GM12801 (cell line): Measurements from ENCODE around the gene WDTC1.

ENCODE experiments used
- TF ChIP-seq, protein P1 (sequence below): IDR thresholded peaks from one replicate; pipeline ENCODE4 v1.5.1; 2011; ENCODE audit warnings: control low read depth; ENCODE audit not compliant: insufficient read length; ENCODE audit errors: extremely low read depth

WDTC1 gene

DNA sequence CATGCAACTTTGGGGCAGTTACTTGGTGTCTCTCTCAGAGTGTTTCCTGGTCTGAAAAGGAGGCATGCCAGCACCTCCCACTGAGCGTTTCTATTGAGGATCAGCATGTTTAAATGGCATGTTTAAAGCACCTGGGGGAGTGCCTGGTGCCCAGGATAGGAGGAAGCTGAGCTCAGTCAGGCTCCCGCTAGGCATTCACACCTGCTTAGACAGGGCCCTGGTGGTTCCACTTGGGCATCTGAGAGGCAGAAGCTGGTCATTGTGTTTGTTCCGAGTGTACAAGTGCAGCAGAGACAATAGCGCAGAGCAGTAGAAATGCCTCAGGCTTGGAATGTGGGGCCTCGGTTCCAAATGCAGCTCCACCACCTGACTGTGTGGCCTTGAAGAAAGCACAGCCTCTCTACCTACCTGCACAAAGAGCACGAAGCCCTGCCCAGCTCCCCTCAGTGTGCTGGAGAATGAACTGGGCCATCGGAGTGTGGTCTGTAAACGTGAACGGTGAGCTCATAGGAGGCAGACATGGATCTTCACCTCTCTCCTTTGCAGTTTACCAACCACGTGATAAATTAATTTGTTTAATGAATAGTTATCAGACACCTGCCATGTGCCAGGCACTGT, 67.3 kb downstream of the WDTC1 start:
- TF ChIP-seq, protein P1, sequence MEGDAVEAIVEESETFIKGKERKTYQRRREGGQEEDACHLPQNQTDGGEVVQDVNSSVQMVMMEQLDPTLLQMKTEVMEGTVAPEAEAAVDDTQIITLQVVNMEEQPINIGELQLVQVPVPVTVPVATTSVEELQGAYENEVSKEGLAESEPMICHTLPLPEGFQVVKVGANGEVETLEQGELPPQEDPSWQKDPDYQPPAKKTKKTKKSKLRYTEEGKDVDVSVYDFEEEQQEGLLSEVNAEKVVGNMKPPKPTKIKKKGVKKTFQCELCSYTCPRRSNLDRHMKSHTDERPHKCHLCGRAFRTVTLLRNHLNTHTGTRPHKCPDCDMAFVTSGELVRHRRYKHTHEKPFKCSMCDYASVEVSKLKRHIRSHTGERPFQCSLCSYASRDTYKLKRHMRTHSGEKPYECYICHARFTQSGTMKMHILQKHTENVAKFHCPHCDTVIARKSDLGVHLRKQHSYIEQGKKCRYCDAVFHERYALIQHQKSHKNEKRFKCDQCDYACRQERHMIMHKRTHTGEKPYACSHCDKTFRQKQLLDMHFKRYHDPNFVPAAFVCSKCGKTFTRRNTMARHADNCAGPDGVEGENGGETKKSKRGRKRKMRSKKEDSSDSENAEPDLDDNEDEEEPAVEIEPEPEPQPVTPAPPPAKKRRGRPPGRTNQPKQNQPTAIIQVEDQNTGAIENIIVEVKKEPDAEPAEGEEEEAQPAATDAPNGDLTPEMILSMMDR = no peak

GRCh38 chr1:27302612-27303011, 68.2 kb downstream of the WDTC1 start:
- TF ChIP-seq, protein P1 = no peak

- TF ChIP-seq, protein P1 = no peak
Measured at GRCh38 chr1:27303509-27303908, 69.1 kb downstream of the WDTC1 start.

- TF ChIP-seq, protein P1 = no peak
Measured at GRCh38 chr1:27306071-27306470, 71.6 kb downstream of the WDTC1 start.

DNA sequence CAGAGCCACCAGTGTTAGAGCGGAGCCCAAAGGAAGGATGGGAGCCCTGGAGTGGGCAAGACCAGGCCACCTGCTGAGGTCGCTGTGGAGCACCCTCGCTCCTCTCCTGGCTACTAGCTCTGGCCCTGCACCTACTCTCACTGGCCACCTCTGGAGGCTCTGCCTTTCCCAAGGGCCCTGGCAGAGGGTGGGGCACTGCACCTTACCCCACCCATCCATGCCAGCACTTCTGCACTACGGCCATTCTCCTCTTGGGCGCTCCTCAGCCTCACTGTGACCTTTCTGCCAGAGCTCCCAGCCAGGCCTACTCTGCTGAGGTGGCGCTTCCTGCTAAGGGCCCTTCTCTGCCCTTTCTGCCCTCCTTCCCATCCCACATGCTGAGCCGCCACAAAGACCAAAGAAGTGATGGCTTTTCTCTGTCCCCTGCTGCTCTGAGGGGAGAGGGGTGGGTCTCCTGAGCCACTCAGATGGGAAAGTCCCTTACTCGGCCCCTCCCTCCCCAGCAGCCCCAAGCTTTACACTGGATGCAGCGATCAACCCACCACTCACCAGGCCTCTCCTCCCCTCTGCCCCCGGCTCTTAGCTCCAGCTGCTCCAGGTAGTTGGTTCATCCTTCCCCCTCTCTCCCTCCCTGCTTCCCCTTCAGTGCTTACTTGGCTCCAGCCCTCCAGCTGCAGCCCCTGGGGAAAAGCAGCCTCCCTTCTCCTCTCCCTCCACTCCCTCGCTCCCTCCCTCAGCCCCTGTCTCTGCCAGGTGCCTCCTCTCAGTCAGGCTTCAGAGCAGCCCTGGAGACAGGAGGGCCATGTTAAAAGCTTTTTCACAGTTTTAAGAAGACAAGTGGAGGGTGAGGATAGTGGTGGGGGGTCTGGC, 72.7 kb downstream of the WDTC1 start:
- TF ChIP-seq, protein P1 = no peak

DNA sequence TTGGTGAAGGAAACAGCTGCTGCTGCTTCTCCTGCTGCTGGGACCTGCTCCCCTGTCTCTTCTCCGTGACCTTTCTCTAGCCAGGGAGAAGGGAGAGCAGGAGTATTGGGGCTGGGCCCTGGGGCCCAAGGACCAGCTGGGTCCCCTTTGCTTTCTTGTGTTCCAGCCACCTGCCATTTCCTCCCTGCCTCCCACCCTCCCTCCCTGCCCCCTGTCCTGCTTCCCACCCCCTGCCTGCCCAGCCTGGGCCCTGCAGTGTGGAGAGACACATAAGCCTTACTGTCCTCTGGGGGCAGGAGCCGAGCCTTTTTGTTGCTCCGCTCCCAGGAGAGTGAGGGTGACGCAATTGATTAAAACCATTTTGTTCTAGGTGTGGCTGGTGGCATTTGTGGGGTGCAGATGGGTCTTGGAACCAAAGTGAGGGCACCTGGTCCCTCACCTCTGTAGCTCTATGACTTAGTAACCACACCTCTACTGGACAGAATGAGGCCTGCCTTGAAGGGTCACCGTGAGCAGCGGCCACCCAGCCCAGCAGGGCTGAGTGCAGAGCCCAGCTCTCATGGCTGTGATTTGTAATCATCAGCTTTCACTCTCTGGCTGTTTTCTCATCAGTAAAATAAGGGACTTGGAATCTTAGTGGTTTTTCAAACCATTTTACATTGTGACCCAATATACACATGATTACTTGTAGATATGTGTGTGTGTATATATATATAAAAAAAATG, 73.6 kb downstream of the WDTC1 start:
- TF ChIP-seq, protein P1 = no peak

DNA sequence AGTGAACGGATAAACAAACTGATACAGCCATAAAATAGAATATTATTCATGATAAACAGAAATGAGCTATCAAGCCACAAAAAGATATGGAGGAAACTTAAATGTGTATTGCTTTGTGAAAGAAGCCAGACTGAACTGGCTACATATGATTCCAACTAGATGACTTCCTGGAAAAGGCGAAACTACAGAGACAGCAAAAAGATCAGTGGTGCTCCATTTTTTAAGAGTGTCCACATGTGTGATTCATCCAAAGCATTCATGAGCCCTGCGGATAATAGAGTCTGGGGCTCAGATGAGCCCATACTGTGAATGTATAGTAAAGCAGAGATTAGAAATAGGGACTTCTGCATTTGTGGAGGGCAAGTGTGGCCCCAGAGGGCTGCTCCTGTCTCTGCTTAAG, 79.7 kb downstream of the WDTC1 start:
- TF ChIP-seq, protein P1 = no peak
